HepG2 (cell line): ENCODE data around the gene RBM19. TPM values are rescaled to one million over a fixed set of nuclear protein-coding genes. Genes with fewer than 3 reads are reported as not detected.
A peak's percentile ranks its signal among the peaks of the same experiment; 100 is the strongest.

ENCODE experiments used
- ATAC-seq: fragments of 200-7000 bp; cut with Tn5 transposase; 3 replicates; pipeline ENCODE4 v1.9.1; 2020; ENCODE audit warnings: mild to moderate bottlenecking, moderate library complexity
- BruUV-seq: library from RNA; stranded (reverse); fragments of 400-500 nt; replicated peaks from 2 replicates; lab custom pipeline; 2021; lab: Mats Ljungman, UMichigan
- CTCF ChIA-PET: fragments of 300-600 bp; formaldehyde crosslinking; extraction: SDS; loops from one replicate; lab custom pipeline; 2021; ENCODE audit warnings: low total read pairs, inconsistent platforms, low intra/inter-chr PET ratio; lab: Yijun Ruan, JAX
- POLR2A ChIA-PET: fragments of 350-600 bp; sonication (Branson Sonifier 250); formaldehyde crosslinking; loops from one replicate; lab custom pipeline; 2020; ENCODE audit warnings: antibody characterized with exemption, inconsistent platforms; lab: Yijun Ruan, JAX
- DNase-seq: peaks from one replicate; pipeline ENCODE4 v3.0.0-alpha.2; 2015; ENCODE audit warnings: low spot score
- FAIRE-seq: peaks from 3 replicates; lab custom pipeline; 2011; peaks lifted over from hg19 to GRCh38; lab: Jason Lieb, UNC
- H2AFZ ChIP-seq: one replicate; pipeline ENCODE4 v1.6.1; 2011; ENCODE audit warnings: low read length, inconsistent platforms
- H3K27ac ChIP-seq: fragments of 300-600 bp; 3 replicates; pipeline ENCODE4 v1.8.0; 2011; ENCODE audit warnings: mixed run types, mild to moderate bottlenecking, mixed read lengths, low read length, inconsistent platforms; ENCODE audit not compliant: insufficient read depth; ENCODE audit errors: extremely low read length
- H3K27me3 ChIP-seq, 2 experiments: fragments of 200-600 bp in 1 of 2; 2 replicates in 1 of 2; 3 replicates in 1 of 2; pipeline versions ENCODE4 v1.6.0 to v1.8.0; 2011; ENCODE audit warnings: low read length in 2 of 2, mild to moderate bottlenecking in 2 of 2, moderate library complexity in 2 of 2, inconsistent platforms in 1 of 2; ENCODE audit not compliant: insufficient read depth in 2 of 2, control insufficient read depth in 1 of 2
- H3K36me3 ChIP-seq, 2 experiments: fragments of 200-600 bp in 1 of 2; replicated peaks in 1 of 2; 2 replicates in 1 of 2; 3 replicates in 1 of 2; pipeline versions ENCODE4 v1.5.1 to v1.8.0; 2011; ENCODE audit warnings: low read length in 2 of 2, inconsistent platforms in 1 of 2; ENCODE audit not compliant: insufficient read depth in 2 of 2, control insufficient read depth in 1 of 2
- H3K4me1 ChIP-seq: 2 replicates; pipeline ENCODE4 v1.5.1; 2012; ENCODE audit warnings: low read length, inconsistent platforms; ENCODE audit not compliant: insufficient read depth
- H3K4me2 ChIP-seq: 2 replicates; pipeline ENCODE4 v1.6.0; 2011; ENCODE audit warnings: low read depth, low read length, inconsistent platforms
- H3K4me3 ChIP-seq, 3 experiments: fragments of 200-600 bp in 1 of 3; sonication (generic), shearing (Covaris generic) in 1 of 3; replicated peaks in 1 of 3; 2 replicates each; pipeline ENCODE4 v1.5.1; 2011 to 2016; ENCODE audit warnings: low read length in 3 of 3, inconsistent platforms in 2 of 3, low read depth in 2 of 3, mild to moderate bottlenecking in 2 of 3, control low read depth in 1 of 3, mixed read lengths in 1 of 3; ENCODE audit not compliant: insufficient read depth in 1 of 3
- H3K79me2 ChIP-seq: one replicate; pipeline ENCODE4 v1.6.1; 2011; ENCODE audit warnings: low read length, inconsistent platforms; ENCODE audit not compliant: insufficient read depth
- H3K9ac ChIP-seq: 2 replicates; pipeline ENCODE4 v1.6.0; 2011; ENCODE audit warnings: mild to moderate bottlenecking, low read depth, low read length, inconsistent platforms; ENCODE audit not compliant: insufficient read depth
- H3K9me3 ChIP-seq: 2 replicates; pipeline ENCODE4 v1.5.1; 2012; ENCODE audit warnings: mild to moderate bottlenecking, low read length
- H4K20me1 ChIP-seq: 2 replicates; pipeline ENCODE4 v1.6.0; 2011; ENCODE audit warnings: inconsistent platforms, mild to moderate bottlenecking, low read length, moderate library complexity; ENCODE audit not compliant: insufficient read depth
- AGO1 ChIP-seq: fragments of 200-400 bp; formaldehyde crosslinking; IDR thresholded peaks from 2 replicates; pipeline ENCODE4 v1.6.1; 2017; ENCODE audit warnings: mild to moderate bottlenecking, low read depth, low read length, moderate library complexity; ENCODE audit not compliant: poor library complexity, severe bottlenecking
- GABPB1 ChIP-seq: IDR thresholded peaks from 2 replicates; pipeline ENCODE4 v1.6.1; 2016; ENCODE audit warnings: mild to moderate bottlenecking, missing genetic modification reagents, moderate library complexity, missing compliant biosample characterization
- HMG20A ChIP-seq: IDR thresholded peaks from 2 replicates; pipeline ENCODE4 v1.6.1; 2016; ENCODE audit warnings: borderline replicate concordance
- KAT8 ChIP-seq: IDR thresholded peaks from 2 replicates; pipeline ENCODE4 v1.6.1; 2016; ENCODE audit warnings: missing genetic modification reagents, missing compliant biosample characterization
- KDM3A ChIP-seq: IDR thresholded peaks from 2 replicates; pipeline ENCODE4 v1.6.1; 2018; ENCODE audit warnings: low read depth, missing compliant biosample characterization
- KLF15 ChIP-seq: sonication (generic); formaldehyde crosslinking; IDR thresholded peaks from 2 replicates; pipeline ENCODE4 v1.8.1; 2023; ENCODE audit warnings: borderline replicate concordance, mild to moderate bottlenecking, inconsistent platforms, missing genetic modification reagents, mixed read lengths
- KMT2A ChIP-seq: sonication (generic); formaldehyde crosslinking; IDR thresholded peaks from 2 replicates; pipeline ENCODE4 v1.4.0; 2020; ENCODE audit warnings: missing genetic modification reagents
- MAF1 ChIP-seq: sonication (generic); formaldehyde crosslinking; IDR thresholded peaks from 2 replicates; pipeline ENCODE4 v1.5.0; 2020; ENCODE audit warnings: missing genetic modification reagents, borderline replicate concordance
- MAFK ChIP-seq, 2 experiments: IDR thresholded peaks in 1 of 2; conservative IDR thresholded peaks in 1 of 2; 2 replicates each; pipeline ENCODE4 v1.6.1; 2011; ENCODE audit warnings: improper control_type of control experiment in 2 of 2, low read length in 2 of 2
- MLX ChIP-seq: IDR thresholded peaks from 2 replicates; pipeline ENCODE4 v1.6.1; 2016
- RAD21 ChIP-seq: fragments of 450-650 bp; formaldehyde crosslinking; IDR thresholded peaks from 2 replicates; pipeline ENCODE4 v1.5.0; 2020; ENCODE audit warnings: mild to moderate bottlenecking
- SMC3 ChIP-seq: IDR thresholded peaks from 2 replicates; pipeline ENCODE4 v1.6.1; 2011; ENCODE audit warnings: low read length, improper control_type of control experiment
- SNAI1 ChIP-seq: sonication (generic); formaldehyde crosslinking; IDR thresholded peaks from 2 replicates; pipeline ENCODE4 v1.5.0; 2020; ENCODE audit warnings: mild to moderate bottlenecking, missing genetic modification reagents, borderline replicate concordance
- XRCC5 ChIP-seq: fragments of 200-400 bp; formaldehyde crosslinking; optimal IDR thresholded peaks from 2 replicates; pipeline ENCODE3; 2017; ENCODE audit warnings: mild to moderate bottlenecking, low read length
- ZFP90 ChIP-seq: sonication (generic); formaldehyde crosslinking; IDR thresholded peaks from 2 replicates; pipeline ENCODE4 v1.8.0; 2022; ENCODE audit warnings: missing genetic modification reagents, mild to moderate bottlenecking, inconsistent platforms, borderline replicate concordance
- ZNF256 ChIP-seq: sonication (generic); formaldehyde crosslinking; conservative IDR thresholded peaks from 2 replicates; pipeline ENCODE4 v1.4.0; 2020; ENCODE audit warnings: missing genetic modification reagents
- ZNF644 ChIP-seq: IDR thresholded peaks from 2 replicates; pipeline ENCODE4 v1.6.1; 2016; ENCODE audit warnings: low read depth
- ZNF678 ChIP-seq: sonication (generic); formaldehyde crosslinking; IDR thresholded peaks from 2 replicates; pipeline ENCODE4 v1.4.0; 2020; ENCODE audit warnings: mild to moderate bottlenecking, missing genetic modification reagents
- WGBS: methylation state at CpG from one replicate; pipeline ENCODE4 v1.1.6; 2017; ENCODE audit warnings: low lambda C conversion rate; 5-methylcytosine and 5-hydroxymethylcytosine counted together
- in situ Hi-C: cut with HindIII; loops from 2 replicates; pipeline ENCODE4 v1.10.0; 2017; ENCODE audit warnings: low pct_unique_long_range_greater_than_20kb; ENCODE audit not compliant: extremely low pct_ligation_motif_present
- intact Hi-C: fragments of 100-400 bp; cut with micrococcal nuclease; formaldehyde crosslinking; loops from one replicate; pipeline ENCODE4 v1.10.0; 2022; ENCODE audit not compliant: unreplicated experiment
- polyA plus RNA-seq, 8 experiments: library from polyadenylated mRNA; depleted of rRNA in 3 of 8; stranded (reverse) in 7 of 8; unstranded in 1 of 8; fragments of >200 nt; fragmentation: Illumina TruSeq in 4 of 8; extraction: Trizol in 4 of 8; gene quantifications; 2 replicates each; pipeline versions ENCODE4 v1.2.1 to v1.2.3, GENCODE V29; 2011 to 2016; ENCODE audit warnings: low read depth in 4 of 8, missing spikeins in 1 of 8, mixed read lengths in 1 of 8; ENCODE audit not compliant: insufficient read depth in 1 of 8
- total RNA-seq, 5 experiments: library from RNA; depleted of rRNA; stranded (reverse); fragments of >200 nt; fragmentation: Illumina TruSeq; extraction: Trizol; gene quantifications; 2 replicates each; pipeline ENCODE4 v1.2.3, GENCODE V29; 2016; ENCODE audit warnings: low read depth in 1 of 5
- TF ChIP-seq, protein P1 (sequence below), 2 experiments: fragments of 450-650 bp in 1 of 2; sonication (generic) in 1 of 2; formaldehyde crosslinking; IDR thresholded peaks; 2 replicates each; pipeline versions ENCODE4 v1.5.0 to v1.8.0; 2020 to 2022; ENCODE audit warnings: mild to moderate bottlenecking in 1 of 2, missing genetic modification reagents in 1 of 2
- TF ChIP-seq, protein P2 (sequence below): sonication (generic); formaldehyde crosslinking; IDR thresholded peaks from 2 replicates; pipeline ENCODE4 v1.8.0; 2022; ENCODE audit warnings: missing genetic modification reagents, mild to moderate bottlenecking, moderate library complexity, borderline replicate concordance
- TF ChIP-seq, protein P3 (sequence below): sonication (generic); formaldehyde crosslinking; IDR thresholded peaks from 2 replicates; pipeline ENCODE4 v1.5.0; 2020; ENCODE audit warnings: mild to moderate bottlenecking, missing genetic modification reagents, moderate library complexity

The RBM19 gene
- total and polyA plus RNA-seq, 2 of the 13 experiments (the other 11 are each of a cell fraction or from before 2014, with no cell fraction given) = 19.3 to 32.2 TPM

DNA sequence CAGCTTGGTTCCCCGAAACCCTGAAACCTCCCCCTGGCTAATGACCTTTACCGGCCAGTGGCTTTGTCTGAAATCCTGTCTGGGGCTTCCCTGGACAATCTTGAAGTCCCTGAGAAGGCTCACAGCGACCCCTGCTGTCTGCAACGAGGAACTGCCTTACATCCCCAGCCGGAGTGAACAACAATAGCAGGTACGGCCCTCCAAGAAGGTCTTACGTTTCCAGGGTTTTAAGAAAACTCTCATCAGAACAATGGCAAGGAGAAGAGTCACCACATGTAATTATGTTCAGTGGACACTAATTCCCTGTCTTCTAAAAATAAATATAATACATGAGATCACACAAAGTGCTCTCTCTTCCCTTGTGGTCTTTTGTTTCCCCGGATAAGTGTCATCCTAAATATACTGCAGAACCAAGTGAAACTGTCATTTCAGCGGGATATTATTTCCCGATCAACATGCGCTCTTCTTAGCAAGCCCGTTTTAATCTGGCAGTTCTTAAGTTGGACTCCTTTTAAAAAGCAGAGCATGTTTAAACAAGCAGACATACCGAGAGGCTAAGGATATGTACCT lies 53.3 kb downstream of the RBM19 start:
- Histone ChIP-seq H3K4me3 (no peak overlapping the region), H2AFZ (no peak overlapping the region), H3K79me2 (no peaks in the 10 kb centered on the region), H3K4me2 (no peak overlapping the region), H3K4me1 (no peaks in the 10 kb centered on the region), H3K9me3 (no peaks in the 10 kb centered on the region), H3K27ac (no peak overlapping the region), H3K9ac (no peak overlapping the region), H3K36me3 (peaks cover 18 to 64% of the 10 kb centered on the region in 2 experiments; a peak in 4 of 5 replicates), H4K20me1 (no peaks in the 10 kb centered on the region), H3K27me3 (no peaks in the 10 kb centered on the region)
- ChIA-PET CTCF (interaction anchor here (1.2 to 1.6 kb wide), 3 partner anchors 46 to 473 kb away, joined by 4 to 18 read pairs (median 8); no protein-coding TSS in a partner anchor), POLR2A (no interaction called here)
- intact Hi-C loops = loop anchor here (1.0 kb wide), 3 partner anchors 46 to 474 kb away; no protein-coding TSS in a partner anchor
- peak; percentile 77 for ATAC-seq
- DNase-seq = peak; percentile 50
- FAIRE-seq = peak; percentile 63
- in situ Hi-C loops = loop anchor here (5.0 to 10.0 kb wide), 2 partner anchors 451 to 478 kb away; no protein-coding TSS in a partner anchor
- 63% methylated on average over 10 of the region's 13 CpGs for WGBS
- BruUV-seq = no TSS peak
- TF ChIP-seq, protein P1, sequence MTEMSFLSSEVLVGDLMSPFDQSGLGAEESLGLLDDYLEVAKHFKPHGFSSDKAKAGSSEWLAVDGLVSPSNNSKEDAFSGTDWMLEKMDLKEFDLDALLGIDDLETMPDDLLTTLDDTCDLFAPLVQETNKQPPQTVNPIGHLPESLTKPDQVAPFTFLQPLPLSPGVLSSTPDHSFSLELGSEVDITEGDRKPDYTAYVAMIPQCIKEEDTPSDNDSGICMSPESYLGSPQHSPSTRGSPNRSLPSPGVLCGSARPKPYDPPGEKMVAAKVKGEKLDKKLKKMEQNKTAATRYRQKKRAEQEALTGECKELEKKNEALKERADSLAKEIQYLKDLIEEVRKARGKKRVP (CRISPR knock-in tag; IDR thresholded peaks at IDR 0.05) = no peak
- no peak for TF ChIP-seq MLX (CRISPR knock-in tag)
- peak; percentile 70 for TF ChIP-seq RAD21 (CRISPR knock-in tag)
- no peak for TF ChIP-seq ZNF678
- no peak for TF ChIP-seq GABPB1 (CRISPR knock-in tag)
- TF ChIP-seq, protein P2, sequence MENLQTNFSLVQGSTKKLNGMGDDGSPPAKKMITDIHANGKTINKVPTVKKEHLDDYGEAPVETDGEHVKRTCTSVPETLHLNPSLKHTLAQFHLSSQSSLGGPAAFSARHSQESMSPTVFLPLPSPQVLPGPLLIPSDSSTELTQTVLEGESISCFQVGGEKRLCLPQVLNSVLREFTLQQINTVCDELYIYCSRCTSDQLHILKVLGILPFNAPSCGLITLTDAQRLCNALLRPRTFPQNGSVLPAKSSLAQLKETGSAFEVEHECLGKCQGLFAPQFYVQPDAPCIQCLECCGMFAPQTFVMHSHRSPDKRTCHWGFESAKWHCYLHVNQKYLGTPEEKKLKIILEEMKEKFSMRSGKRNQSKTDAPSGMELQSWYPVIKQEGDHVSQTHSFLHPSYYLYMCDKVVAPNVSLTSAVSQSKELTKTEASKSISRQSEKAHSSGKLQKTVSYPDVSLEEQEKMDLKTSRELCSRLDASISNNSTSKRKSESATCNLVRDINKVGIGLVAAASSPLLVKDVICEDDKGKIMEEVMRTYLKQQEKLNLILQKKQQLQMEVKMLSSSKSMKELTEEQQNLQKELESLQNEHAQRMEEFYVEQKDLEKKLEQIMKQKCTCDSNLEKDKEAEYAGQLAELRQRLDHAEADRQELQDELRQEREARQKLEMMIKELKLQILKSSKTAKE (CRISPR knock-in tag) = no peak
- TF ChIP-seq MAF1 (CRISPR knock-in tag) = no peak
- TF ChIP-seq KAT8 = no peak
- TF ChIP-seq ZNF644 (CRISPR knock-in tag) = no peak
- peak; percentile 32 for TF ChIP-seq XRCC5
- no peak for TF ChIP-seq MAFK (conservative IDR thresholded peaks at IDR 0.05 in 1 of 2, IDR thresholded peaks at IDR 0.05 in 1 of 2; ENCODE audit: low read length in 2 of 2)
- peak; percentile 80 for TF ChIP-seq SMC3
- TF ChIP-seq ZFP90 (CRISPR knock-in tag) = no peak
- TF ChIP-seq AGO1 = no peak
- TF ChIP-seq KMT2A = no peak
- TF ChIP-seq ZNF256 (CRISPR knock-in tag) = no peak
- TF ChIP-seq, protein P3, sequence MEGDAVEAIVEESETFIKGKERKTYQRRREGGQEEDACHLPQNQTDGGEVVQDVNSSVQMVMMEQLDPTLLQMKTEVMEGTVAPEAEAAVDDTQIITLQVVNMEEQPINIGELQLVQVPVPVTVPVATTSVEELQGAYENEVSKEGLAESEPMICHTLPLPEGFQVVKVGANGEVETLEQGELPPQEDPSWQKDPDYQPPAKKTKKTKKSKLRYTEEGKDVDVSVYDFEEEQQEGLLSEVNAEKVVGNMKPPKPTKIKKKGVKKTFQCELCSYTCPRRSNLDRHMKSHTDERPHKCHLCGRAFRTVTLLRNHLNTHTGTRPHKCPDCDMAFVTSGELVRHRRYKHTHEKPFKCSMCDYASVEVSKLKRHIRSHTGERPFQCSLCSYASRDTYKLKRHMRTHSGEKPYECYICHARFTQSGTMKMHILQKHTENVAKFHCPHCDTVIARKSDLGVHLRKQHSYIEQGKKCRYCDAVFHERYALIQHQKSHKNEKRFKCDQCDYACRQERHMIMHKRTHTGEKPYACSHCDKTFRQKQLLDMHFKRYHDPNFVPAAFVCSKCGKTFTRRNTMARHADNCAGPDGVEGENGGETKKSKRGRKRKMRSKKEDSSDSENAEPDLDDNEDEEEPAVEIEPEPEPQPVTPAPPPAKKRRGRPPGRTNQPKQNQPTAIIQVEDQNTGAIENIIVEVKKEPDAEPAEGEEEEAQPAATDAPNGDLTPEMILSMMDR (CRISPR knock-in tag) = peak; percentile 90
- no peak for TF ChIP-seq KLF15 (CRISPR knock-in tag)
- no peak for TF ChIP-seq HMG20A (CRISPR knock-in tag)
- TF ChIP-seq SNAI1 (CRISPR knock-in tag) = no peak
- no peak for TF ChIP-seq KDM3A (CRISPR knock-in tag)
